ENCODE measurements around the gene RANBP1. TPM values are rescaled to one million over a fixed set of nuclear protein-coding genes. Genes with fewer than 3 reads are reported as not detected.

Gene RANBP1
- total and polyA plus RNA-seq, 2 of the 13 experiments (the other 11 are each of a cell fraction or from before 2014, with no cell fraction given): 181 to 492 TPM

DNA sequence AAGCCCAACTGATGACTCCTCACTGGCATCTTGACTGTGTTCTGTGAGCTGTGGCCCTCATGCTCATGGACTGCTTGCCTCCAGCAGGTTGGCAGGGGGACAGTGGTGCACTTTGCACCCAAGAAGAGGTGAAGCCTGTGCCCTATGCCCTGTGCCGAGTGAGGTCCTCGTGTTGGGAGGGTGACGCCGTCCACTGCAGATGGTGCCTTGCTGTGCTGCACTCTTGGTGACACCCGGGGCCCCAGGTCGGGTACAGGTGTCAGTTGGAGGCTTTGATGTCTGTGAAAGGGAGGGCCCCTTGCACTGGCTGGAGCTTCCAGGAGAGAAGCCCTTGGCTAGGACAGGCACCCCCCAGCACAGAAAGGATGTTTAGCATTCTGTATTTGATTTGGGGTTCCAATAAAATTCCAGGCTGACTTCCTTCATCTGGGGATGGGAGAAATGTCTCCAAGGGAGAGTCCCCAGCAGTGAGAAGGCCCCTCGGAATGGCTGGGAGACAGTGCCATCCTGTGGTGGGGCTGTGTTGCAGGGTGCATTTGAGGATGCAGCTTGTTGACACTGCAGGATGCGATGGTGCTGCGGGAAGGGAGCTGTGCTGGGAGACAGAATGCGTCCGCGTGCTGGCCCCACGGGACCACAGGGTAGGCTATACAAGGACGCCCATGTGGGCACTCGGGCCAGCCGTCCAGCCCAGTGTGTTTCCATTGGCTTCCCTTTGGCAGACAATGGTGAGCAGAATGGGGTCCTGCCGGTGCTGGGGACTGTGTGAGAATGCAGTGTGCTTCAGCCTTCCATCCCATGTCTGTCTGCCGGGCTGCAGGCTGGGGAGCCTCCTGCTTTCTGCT lies 13.2 kb downstream of the RANBP1 start (continued):
- TF ChIP-seq, protein P1, sequence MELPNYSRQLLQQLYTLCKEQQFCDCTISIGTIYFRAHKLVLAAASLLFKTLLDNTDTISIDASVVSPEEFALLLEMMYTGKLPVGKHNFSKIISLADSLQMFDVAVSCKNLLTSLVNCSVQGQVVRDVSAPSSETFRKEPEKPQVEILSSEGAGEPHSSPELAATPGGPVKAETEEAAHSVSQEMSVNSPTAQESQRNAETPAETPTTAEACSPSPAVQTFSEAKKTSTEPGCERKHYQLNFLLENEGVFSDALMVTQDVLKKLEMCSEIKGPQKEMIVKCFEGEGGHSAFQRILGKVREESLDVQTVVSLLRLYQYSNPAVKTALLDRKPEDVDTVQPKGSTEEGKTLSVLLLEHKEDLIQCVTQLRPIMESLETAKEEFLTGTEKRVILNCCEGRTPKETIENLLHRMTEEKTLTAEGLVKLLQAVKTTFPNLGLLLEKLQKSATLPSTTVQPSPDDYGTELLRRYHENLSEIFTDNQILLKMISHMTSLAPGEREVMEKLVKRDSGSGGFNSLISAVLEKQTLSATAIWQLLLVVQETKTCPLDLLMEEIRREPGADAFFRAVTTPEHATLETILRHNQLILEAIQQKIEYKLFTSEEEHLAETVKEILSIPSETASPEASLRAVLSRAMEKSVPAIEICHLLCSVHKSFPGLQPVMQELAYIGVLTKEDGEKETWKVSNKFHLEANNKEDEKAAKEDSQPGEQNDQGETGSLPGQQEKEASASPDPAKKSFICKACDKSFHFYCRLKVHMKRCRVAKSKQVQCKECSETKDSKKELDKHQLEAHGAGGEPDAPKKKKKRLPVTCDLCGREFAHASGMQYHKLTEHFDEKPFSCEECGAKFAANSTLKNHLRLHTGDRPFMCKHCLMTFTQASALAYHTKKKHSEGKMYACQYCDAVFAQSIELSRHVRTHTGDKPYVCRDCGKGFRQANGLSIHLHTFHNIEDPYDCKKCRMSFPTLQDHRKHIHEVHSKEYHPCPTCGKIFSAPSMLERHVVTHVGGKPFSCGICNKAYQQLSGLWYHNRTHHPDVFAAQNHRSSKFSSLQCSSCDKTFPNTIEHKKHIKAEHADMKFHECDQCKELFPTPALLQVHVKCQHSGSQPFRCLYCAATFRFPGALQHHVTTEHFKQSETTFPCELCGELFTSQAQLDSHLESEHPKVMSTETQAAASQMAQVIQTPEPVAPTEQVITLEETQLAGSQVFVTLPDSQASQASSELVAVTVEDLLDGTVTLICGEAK (IDR thresholded peaks at IDR 0.05): no peak
- TF ChIP-seq, protein P1 (CRISPR knock-in tag; IDR thresholded peaks at IDR 0.05): peak; percentile 82
- TF ChIP-seq ZBTB20 (CRISPR knock-in tag; IDR thresholded peaks at IDR 0.05; ENCODE audit: borderline replicate concordance, low read depth) (no peak), ZNF292 (CRISPR knock-in tag; IDR thresholded peaks at IDR 0.05; ENCODE audit: borderline replicate concordance, low read depth) (0 out of 2 replicates have a peak, but pooled peaks have one; percentile 13), ZFP90 (CRISPR knock-in tag; IDR thresholded peaks at IDR 0.05; ENCODE audit: borderline replicate concordance) (no peak), ZC3H13 (CRISPR knock-in tag; IDR thresholded peaks at IDR 0.05) (no peak), ZNF761 (CRISPR knock-in tag; conservative IDR thresholded peaks at IDR 0.05) (0 out of 2 replicates have a peak, but pooled peaks have one; percentile 11)
- TF ChIP-seq, protein P2, sequence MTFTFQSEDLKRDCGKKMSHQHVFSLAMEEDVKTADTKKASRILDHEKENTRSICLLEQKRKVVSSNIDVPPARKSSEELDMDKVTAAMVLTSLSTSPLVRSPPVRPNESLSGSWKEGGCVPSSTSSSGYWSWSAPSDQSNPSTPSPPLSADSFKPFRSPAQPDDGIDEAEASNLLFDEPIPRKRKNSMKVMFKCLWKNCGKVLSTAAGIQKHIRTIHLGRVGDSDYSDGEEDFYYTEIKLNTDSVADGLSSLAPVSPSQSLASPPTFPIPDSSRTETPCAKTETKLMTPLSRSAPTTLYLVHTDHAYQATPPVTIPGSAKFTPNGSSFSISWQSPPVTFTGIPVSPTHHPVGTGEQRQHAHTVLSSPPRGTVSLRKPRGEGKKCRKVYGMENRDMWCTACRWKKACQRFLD (CRISPR knock-in tag; IDR thresholded peaks at IDR 0.05; ENCODE audit: borderline replicate concordance): 0 out of 2 replicates have a peak, but pooled peaks have one; percentile 48
- TF ChIP-seq, protein P3, sequence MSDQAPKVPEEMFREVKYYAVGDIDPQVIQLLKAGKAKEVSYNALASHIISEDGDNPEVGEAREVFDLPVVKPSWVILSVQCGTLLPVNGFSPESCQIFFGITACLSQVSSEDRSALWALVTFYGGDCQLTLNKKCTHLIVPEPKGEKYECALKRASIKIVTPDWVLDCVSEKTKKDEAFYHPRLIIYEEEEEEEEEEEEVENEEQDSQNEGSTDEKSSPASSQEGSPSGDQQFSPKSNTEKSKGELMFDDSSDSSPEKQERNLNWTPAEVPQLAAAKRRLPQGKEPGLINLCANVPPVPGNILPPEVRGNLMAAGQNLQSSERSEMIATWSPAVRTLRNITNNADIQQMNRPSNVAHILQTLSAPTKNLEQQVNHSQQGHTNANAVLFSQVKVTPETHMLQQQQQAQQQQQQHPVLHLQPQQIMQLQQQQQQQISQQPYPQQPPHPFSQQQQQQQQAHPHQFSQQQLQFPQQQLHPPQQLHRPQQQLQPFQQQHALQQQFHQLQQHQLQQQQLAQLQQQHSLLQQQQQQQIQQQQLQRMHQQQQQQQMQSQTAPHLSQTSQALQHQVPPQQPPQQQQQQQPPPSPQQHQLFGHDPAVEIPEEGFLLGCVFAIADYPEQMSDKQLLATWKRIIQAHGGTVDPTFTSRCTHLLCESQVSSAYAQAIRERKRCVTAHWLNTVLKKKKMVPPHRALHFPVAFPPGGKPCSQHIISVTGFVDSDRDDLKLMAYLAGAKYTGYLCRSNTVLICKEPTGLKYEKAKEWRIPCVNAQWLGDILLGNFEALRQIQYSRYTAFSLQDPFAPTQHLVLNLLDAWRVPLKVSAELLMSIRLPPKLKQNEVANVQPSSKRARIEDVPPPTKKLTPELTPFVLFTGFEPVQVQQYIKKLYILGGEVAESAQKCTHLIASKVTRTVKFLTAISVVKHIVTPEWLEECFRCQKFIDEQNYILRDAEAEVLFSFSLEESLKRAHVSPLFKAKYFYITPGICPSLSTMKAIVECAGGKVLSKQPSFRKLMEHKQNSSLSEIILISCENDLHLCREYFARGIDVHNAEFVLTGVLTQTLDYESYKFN (CRISPR knock-in tag; conservative IDR thresholded peaks at IDR 0.05): peak; percentile 74
- TF ChIP-seq, protein P4, sequence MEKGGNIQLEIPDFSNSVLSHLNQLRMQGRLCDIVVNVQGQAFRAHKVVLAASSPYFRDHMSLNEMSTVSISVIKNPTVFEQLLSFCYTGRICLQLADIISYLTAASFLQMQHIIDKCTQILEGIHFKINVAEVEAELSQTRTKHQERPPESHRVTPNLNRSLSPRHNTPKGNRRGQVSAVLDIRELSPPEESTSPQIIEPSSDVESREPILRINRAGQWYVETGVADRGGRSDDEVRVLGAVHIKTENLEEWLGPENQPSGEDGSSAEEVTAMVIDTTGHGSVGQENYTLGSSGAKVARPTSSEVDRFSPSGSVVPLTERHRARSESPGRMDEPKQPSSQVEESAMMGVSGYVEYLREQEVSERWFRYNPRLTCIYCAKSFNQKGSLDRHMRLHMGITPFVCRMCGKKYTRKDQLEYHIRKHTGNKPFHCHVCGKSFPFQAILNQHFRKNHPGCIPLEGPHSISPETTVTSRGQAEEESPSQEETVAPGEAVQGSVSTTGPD (CRISPR knock-in tag; IDR thresholded peaks at IDR 0.05): no peak
